ENCODE results near the gene GPC6. TPM values are rescaled to one million over a fixed set of nuclear protein-coding genes. Genes with fewer than 3 reads are reported as not detected.

GPC6 gene
- total and polyA plus RNA-seq, 2 donors (not counting 1 experiment from before 2014, with no cell fraction given) = not detected

- ATAC-seq (ENCODE audit: low read depth) (no peak), DNase-seq (no peak)
- no peak overlapping the region for H3K9ac ChIP-seq (ENCODE audit: low read length)
- Mint-ChIP-seq H3K9me3 (ENCODE audit: insufficient read depth) (no peaks in the 10 kb centered on the region), H3K27ac (no peak overlapping the region), H3K27me3 (no peaks in the 10 kb centered on the region), H3K4me1 (peaks cover 7% of the 10 kb centered on the region), H3K4me3 (no peak overlapping the region)
- no peaks in the 10 kb centered on the region for H3K27me3 ChIP-seq (replicated peaks in 1 of 4; ENCODE audit: control extremely low read depth in 1 of 4, control insufficient read depth in 3 of 4, insufficient read depth in 4 of 4, low read length in 3 of 4)
- H3K36me3 ChIP-seq (replicated peaks in 1 of 2; ENCODE audit: control extremely low read depth in 1 of 2, control insufficient read depth in 1 of 2, extremely low read depth in 1 of 2, insufficient read depth in 2 of 2, low read length in 1 of 2) = no peaks in the 10 kb centered on the region
- intact Hi-C loops (cut with micrococcal nuclease) = no loop called here
- no peaks in the 10 kb centered on the region for H3K9me3 ChIP-seq (ENCODE audit: control extremely low read depth in 1 of 3, control insufficient read depth in 2 of 3, insufficient read depth in 1 of 3, low read length in 2 of 3)
- peaks cover 0 to 7% of the 10 kb centered on the region in 2 donors for H3K4me1 ChIP-seq (ENCODE audit: control insufficient read depth in 2 of 2, insufficient read depth in 2 of 2, low read length in 2 of 2)
- H3K79me2 ChIP-seq (ENCODE audit: control insufficient read depth, insufficient read depth, low read length) = no peaks in the 10 kb centered on the region
- WGBS (ENCODE audit: insufficient coverage) = 86% methylated on average over 1 of the region's 4 CpGs
- H4K20me1 ChIP-seq (ENCODE audit: control insufficient read depth, insufficient read depth, low read length, poor library complexity, severe bottlenecking) = no peaks in the 10 kb centered on the region
- POLR2A ChIA-PET = no interaction called here
- no peak overlapping the region for H3K27ac ChIP-seq (ENCODE audit: low read length in 2 of 2)
- no peak overlapping the region for H3K4me2 ChIP-seq (replicated peaks; ENCODE audit: low read depth, low read length, poor library complexity, severe bottlenecking)
- H2AFZ ChIP-seq (ENCODE audit: insufficient read depth, low read depth, low read length, poor library complexity, severe bottlenecking) = no peak overlapping the region
- TF ChIP-seq CTCF (IDR thresholded peaks at IDR 0.05) = no peak
- no peak for TF ChIP-seq EZH2 (IDR thresholded peaks at IDR 0.05; ENCODE audit: borderline replicate concordance, insufficient read depth, low read depth, low read length, poor library complexity, severe bottlenecking)
- H3K4me3 ChIP-seq (ENCODE audit: control extremely low read depth in 1 of 5, extremely low read depth in 1 of 5, insufficient read depth in 1 of 5, low read depth in 2 of 5, low read length in 4 of 5) = no peak overlapping the region
- CTCF ChIA-PET = no interaction called here
These were observed 1082.2 kb downstream of the GPC6 start for GRCh38 chr13:94308832-94309231.

GRCh38 chr13:94309576-94309975 is 1083.0 kb downstream of the GPC6 start:
- no peak overlapping the region for H3K9ac ChIP-seq (ENCODE audit: low read length)
- H3K9me3 ChIP-seq (ENCODE audit: control extremely low read depth in 1 of 3, control insufficient read depth in 2 of 3, insufficient read depth in 1 of 3, low read length in 2 of 3) = no peaks in the 10 kb centered on the region
- no CpG with 5 or more reads among the region's 3 CpGs for WGBS (ENCODE audit: insufficient coverage)
- H3K4me3 ChIP-seq (ENCODE audit: control extremely low read depth in 1 of 5, extremely low read depth in 1 of 5, insufficient read depth in 1 of 5, low read depth in 2 of 5, low read length in 4 of 5) = no peak overlapping the region
- no peak overlapping the region for H3K4me2 ChIP-seq (replicated peaks; ENCODE audit: low read depth, low read length, poor library complexity, severe bottlenecking)
- no peaks in the 10 kb centered on the region for H3K9me3 Mint-ChIP-seq (ENCODE audit: insufficient read depth)
- no peak for DNase-seq
- no peak overlapping the region for H2AFZ ChIP-seq (ENCODE audit: insufficient read depth, low read depth, low read length, poor library complexity, severe bottlenecking)
- intact Hi-C loops (cut with micrococcal nuclease) = no loop called here
- no peak overlapping the region for H3K27ac ChIP-seq (ENCODE audit: low read length in 2 of 2)
- no peaks in the 10 kb centered on the region for H3K79me2 ChIP-seq (ENCODE audit: control insufficient read depth, insufficient read depth, low read length)
- CTCF ChIA-PET = no interaction called here
- peaks cover 2% of the 10 kb centered on the region for H3K4me1 Mint-ChIP-seq
- no peaks in the 10 kb centered on the region for H4K20me1 ChIP-seq (ENCODE audit: control insufficient read depth, insufficient read depth, low read length, poor library complexity, severe bottlenecking)
- no peak overlapping the region for H3K4me3 Mint-ChIP-seq
- H3K27me3 Mint-ChIP-seq = no peaks in the 10 kb centered on the region
- no peak for ATAC-seq (ENCODE audit: low read depth)
- POLR2A ChIA-PET = no interaction called here
- no peaks in the 10 kb centered on the region for H3K27me3 ChIP-seq (replicated peaks in 1 of 4; ENCODE audit: control extremely low read depth in 1 of 4, control insufficient read depth in 3 of 4, insufficient read depth in 4 of 4, low read length in 3 of 4)
- peaks cover 0 to 3% of the 10 kb centered on the region in 2 donors for H3K4me1 ChIP-seq (ENCODE audit: control insufficient read depth in 2 of 2, insufficient read depth in 2 of 2, low read length in 2 of 2)
- TF ChIP-seq CTCF (IDR thresholded peaks at IDR 0.05) = no peak
- no peak for TF ChIP-seq EZH2 (IDR thresholded peaks at IDR 0.05; ENCODE audit: borderline replicate concordance, insufficient read depth, low read depth, low read length, poor library complexity, severe bottlenecking)
- H3K36me3 ChIP-seq (replicated peaks in 1 of 2; ENCODE audit: control extremely low read depth in 1 of 2, control insufficient read depth in 1 of 2, extremely low read depth in 1 of 2, insufficient read depth in 2 of 2, low read length in 1 of 2) = no peaks in the 10 kb centered on the region
- H3K27ac Mint-ChIP-seq = no peak overlapping the region

Measured in B cell (primary cell).